ENCODE measurements around the gene DRAXIN.

DNA sequence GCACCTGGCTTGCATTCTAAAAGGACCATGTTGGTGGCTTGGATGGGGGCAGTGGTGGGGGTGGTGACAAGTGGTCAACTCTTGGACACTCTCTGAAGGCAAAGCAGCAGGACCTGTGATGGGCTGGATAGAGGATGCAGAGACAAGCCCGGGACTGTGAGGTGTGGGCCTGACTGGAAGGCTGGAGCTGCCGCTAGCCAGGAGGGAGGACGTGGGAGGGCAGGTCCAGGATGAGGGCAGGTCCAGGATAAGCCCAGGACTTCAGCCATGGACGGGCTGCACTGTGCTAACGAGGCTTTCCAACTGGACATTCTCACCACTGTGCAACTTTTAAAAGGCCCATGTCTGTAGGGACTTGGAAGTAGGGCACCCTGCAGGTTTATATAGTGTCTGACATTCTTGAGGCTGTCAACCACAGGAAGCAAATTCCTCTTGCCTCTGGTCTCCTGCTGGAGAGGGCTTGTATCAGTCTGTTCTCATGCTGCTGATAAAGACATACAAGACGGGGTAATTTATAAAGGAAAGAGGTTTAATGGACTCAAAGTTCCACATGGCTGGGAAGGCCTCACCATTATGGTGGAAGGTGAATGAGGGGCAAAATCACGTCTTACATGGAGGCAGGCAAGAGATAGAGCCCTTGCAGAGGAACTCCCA lies 62.2 kb downstream of the DRAXIN start:
- TF ChIP-seq, protein P1, sequence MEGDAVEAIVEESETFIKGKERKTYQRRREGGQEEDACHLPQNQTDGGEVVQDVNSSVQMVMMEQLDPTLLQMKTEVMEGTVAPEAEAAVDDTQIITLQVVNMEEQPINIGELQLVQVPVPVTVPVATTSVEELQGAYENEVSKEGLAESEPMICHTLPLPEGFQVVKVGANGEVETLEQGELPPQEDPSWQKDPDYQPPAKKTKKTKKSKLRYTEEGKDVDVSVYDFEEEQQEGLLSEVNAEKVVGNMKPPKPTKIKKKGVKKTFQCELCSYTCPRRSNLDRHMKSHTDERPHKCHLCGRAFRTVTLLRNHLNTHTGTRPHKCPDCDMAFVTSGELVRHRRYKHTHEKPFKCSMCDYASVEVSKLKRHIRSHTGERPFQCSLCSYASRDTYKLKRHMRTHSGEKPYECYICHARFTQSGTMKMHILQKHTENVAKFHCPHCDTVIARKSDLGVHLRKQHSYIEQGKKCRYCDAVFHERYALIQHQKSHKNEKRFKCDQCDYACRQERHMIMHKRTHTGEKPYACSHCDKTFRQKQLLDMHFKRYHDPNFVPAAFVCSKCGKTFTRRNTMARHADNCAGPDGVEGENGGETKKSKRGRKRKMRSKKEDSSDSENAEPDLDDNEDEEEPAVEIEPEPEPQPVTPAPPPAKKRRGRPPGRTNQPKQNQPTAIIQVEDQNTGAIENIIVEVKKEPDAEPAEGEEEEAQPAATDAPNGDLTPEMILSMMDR (IDR thresholded peaks at IDR 0.05; ENCODE audit: low read length), result no peak
- TF ChIP-seq EZH2phosphoT487 (IDR thresholded peaks at IDR 0.05; ENCODE audit: low read length) (no peak), EZH2 (optimal IDR thresholded peaks at IDR 0.05; ENCODE audit: low read depth, low read length) (no peak)

Measured in MM.1S (cell line).